ENCODE measurements around the gene INSM1.

Gene INSM1

GRCh38 chr20:20395087-20395486 is 27.2 kb downstream of the INSM1 start:
- DNase-seq: no peak

DNA sequence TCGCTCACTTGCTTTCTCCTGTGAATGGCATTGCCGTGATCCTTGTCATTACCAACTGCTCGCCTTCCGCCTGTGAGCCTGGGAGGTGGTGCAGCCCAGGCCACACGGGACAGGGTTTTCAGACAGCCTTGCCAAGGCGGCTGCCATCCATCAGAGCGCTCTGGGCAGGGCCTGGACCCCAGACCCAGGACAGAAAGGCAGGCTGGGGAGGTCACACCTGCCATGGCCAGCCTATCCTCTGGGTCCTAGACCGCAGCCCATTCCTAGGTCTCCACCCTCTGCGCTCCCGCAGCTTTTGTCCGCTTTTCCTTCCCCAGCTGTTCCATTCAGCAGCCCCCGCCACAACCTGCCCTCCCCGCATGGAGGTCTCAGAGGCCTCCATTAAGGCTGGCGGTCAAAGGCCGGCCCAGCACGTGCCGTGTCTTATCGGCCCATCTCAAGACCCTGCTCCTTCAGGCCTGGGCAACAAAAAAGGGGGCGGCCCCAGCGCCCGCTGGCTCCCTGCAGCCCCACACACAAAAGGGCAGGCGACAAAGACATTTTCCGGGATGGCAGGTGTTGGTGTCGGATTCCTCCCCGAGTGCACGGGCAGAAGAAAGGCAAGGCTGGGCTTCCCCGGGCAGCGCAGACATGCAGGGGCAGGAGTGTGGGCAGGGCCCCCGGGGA is 28.1 kb downstream of the INSM1 start:
- DNase-seq: no peak

GRCh38 chr20:20396794-20397193 is 28.9 kb downstream of the INSM1 start:
- DNase-seq: no peak

DNA sequence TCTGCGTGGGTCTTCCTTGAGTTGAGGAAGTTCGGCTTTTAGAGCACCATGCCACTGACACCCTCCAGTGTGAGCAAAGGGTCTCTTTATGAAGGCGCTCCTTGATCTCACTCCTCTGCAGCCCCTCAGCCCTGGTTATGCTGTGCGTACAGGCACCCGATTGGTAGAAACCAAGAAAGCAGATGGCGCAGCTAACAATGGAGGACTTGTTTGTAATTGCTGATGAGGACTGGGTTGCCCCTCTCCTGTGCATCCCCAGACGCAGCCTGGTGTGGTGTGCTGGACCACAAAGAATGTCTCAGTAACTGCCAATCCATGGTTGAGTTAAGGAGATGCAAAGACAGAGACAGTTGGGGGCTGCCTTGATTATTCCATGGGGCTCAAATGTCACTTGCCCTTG is 30.2 kb downstream of the INSM1 start:
- DNase-seq: no peak

GRCh38 chr20:20399531-20400500 is 31.9 kb downstream of the INSM1 start:
- DNase-seq: no peak

DNA sequence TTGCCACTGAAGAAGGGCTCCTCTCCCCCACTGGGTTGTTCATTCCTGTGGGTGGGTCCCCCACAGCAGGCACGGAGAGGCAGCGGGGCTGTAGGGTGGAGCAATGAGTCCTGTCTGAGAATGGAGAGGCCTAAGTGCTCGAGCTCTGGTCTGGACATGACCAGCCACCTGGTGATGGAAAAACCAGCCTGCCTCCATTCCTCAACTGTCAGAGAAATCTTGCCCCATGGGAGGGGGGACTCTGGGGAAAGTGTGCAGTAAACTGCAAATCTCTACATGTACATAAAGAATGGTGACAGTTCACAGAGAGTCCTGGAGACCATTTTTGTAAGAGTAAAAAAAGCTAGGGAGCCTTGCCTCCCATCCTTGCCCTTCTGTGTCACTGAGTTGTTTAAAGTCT is 34.1 kb downstream of the INSM1 start:
- no peak for DNase-seq

DNA sequence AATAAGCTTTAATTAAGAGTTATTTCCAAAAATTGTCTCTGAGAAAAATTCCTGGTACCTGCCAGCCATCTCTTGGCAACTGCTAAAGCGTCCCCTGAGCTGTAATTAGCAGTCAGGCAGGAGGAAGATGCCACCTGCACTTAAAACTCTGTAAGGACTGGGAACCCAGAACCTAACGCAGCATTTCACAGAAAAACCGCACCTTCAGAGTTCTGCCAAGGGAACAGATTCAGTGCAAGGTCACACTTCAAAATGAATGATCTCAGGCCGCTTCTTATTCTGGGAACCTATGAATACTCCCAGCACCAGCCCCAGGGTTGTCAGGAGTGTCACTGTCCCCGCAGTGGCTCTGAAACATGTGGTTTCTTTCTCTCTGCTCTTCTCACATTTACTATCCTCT is 36.7 kb downstream of the INSM1 start:
- DNase-seq: no peak

DNA sequence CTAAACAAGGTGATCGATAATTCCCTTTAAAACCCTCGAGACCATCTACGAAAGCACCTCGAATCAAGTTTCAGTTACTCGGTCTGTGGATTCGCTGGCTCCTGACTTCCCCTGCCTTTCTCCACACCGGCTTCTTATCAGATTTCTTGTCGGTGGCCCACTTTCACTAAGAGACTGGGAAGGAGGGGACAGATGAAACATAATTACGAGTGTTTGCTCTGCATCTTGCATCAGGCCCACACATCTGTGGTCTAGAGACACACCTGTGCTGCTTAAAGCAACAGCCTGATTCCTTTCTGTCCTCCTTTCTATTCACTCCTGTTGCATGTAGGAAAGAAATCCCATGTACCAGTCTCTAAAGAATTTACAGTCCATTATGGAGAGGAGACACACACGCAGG is 37.7 kb downstream of the INSM1 start:
- no peak for DNase-seq

DNA sequence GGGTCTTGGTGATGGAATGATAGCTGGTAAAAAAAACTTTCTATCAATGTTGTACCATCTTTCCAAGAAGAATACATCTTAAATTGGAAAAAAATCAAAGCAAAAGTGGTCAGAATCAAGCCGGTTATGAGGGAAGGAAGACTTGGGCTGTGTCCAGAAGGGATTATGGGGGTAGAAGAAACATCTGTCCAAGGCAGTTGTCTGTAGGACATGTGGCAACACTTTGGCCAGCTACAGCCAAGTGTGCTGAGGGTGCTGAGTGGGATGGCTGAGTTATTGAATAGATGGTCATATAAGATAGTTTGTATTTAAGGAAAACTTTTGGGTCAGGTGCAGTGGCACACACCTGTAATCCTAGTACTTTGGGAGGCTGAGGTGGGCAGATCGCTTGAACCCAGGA is 38.4 kb downstream of the INSM1 start:
- DNase-seq: no peak

GRCh38 chr20:20407891-20408805 is 40.2 kb downstream of the INSM1 start:
- peak; percentile 6 for DNase-seq

DNA sequence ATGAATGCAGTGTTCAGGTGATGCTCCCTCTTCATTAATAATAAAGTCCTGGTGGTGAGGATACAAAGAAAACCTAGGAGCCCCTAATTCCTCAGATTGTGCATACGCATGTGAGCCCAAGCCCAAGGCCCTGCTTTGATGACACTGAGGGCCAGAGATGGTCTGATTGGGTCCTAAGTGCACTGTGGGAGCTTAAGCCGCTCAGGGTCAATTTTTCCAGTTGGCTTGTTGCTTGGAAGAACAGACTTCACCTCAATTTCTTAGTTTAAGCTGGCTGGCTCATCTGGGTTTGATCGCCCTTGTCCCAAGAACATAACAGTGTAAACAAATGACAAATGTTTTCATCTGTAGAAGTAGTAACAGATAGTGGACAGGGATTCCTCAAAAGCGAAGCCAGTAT is 41.4 kb downstream of the INSM1 start:
- DNase-seq: no peak

GRCh38 chr20:20410678-20411077 is 42.8 kb downstream of the INSM1 start:
- DNase-seq: no peak

DNA sequence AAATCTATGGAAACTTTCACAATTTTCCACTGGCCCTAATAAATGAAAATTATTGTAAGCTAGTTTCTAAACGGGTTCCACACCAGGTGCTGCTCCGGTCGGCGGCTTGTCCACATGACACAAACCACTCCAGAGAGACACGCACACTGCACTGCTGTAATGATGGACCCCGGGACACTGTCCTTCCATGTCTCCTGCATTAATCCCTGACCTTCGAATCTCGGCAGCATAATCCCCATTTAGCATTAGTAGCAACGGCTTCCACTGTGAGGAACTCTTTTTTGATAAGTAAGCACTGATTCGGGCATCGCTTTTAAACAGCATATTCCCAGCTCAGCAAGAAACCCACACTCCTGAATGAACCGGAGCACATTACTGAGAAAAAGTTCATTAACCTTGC is 43.5 kb downstream of the INSM1 start:
- DNase-seq: no peak

DNA sequence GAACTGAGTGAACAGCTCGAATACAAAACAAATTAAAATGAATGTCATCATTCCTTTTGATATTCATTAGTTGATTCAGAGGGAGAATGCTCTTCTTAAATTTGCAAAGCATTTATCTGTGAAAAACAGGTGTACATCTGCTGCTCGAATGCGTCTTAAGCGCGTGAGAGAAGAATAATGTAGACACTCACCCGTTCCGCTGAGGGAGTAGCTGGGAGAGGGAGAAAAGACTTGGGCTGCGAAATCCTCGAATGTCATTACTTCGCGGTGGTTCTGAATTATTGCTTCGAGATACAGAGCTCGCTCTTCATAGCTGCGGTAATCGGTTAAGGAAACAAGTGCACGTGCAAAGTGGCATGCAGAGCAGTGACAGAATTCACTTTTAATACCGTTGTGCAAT is 43.9 kb downstream of the INSM1 start:
- no peak for DNase-seq

DNA sequence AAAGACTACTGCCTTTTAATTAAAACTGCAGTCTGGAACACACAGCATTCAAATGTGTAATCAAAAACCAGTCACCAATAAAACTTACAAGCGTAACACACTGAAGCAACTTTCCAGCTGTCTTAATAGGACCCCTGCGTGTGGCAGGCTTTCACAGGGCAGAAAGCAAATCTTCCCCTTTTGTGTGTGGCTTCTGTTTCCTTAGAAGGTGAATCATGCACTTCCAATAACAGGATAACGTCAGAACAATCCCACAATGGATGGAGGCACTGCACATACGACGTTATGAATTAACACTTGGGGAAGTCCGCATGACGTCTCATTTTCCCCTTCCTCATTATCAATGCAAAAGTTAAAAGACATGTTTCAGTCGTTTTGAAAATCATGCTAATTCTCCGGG is 44.8 kb downstream of the INSM1 start:
- peak; percentile 21 for DNase-seq

- DNase-seq: no peak
These were observed 45.9 kb downstream of the INSM1 start for GRCh38 chr20:20413810-20414281.

GRCh38 chr20:20414640-20415220 is 46.8 kb downstream of the INSM1 start:
- DNase-seq: no peak

DNA sequence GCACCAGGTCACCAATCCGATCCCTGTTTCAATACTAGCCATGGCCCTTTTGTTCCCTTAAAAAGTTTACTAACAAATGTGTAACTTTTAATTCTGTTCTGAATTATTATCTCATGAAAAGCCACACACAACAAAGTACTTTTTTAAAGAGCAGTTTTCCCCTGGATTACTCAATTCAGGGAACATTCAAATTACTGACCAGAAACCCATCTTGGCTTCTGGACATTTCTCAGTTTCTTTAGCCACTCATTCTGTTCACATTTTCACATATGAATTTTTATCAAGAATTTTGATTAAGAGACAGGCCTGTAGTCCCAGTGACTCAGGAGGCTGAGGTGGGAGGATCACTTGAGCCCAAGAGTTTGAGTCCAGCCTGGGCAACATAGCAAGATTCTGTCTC is 47.4 kb downstream of the INSM1 start:
- DNase-seq: no peak

DNA sequence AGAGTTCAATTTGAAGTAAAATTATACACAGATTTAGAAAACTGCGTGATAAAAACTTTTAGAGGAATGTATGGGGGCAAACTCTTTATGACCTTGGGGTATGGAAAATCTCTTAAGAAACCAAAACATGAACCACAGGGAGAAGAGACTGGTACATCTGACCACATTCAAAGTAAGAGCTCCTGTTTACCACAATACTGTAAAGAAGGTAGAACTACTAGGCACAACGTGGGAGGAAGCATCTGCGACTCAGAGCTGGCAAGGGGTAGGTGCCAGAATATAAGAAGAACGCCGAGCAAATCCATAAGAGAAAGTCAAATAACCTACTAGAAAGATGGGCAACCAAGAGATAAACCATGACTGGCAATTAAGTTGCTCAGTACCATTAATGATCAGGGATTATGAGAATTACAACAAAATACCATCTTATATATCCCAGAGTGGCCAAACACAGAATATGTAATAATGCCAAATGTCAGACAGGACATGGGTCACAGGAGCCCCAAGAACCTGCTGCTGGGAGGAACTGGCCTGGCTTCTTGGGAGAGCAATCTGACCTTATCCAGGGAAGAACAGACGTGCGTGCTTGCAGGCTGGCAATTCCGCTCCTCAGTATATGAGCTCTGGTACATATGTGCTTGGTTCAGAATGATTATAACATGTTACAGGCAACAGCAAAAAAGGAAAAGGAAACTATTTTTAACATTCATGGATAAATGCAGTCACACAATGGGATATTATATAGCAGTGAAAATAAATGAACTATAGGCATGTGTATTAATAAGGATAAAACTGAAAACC is 50.2 kb downstream of the INSM1 start:
- no peak for DNase-seq
